ENCODE results near the gene KLHL40.

KLHL40 gene

GRCh38 chr3:42670670-42671069 lies 14.7 kb upstream of the KLHL40 start:
- DNase-seq: no peak

- no peak for DNase-seq
Measured at GRCh38 chr3:42672515-42672914, 12.8 kb upstream of the KLHL40 start.

GRCh38 chr3:42673082-42673481 lies 12.3 kb upstream of the KLHL40 start:
- DNase-seq: no peak

- DNase-seq: no peak
Measured at GRCh38 chr3:42674146-42674545, 11.2 kb upstream of the KLHL40 start.

GRCh38 chr3:42675909-42676308 lies 9.4 kb upstream of the KLHL40 start:
- no peak for DNase-seq

- no peak for DNase-seq
Measured at GRCh38 chr3:42678447-42678846, 6.9 kb upstream of the KLHL40 start.

GRCh38 chr3:42680271-42680670 lies 5.1 kb upstream of the KLHL40 start:
- no peak for DNase-seq

GRCh38 chr3:42680806-42681205 lies 4.5 kb upstream of the KLHL40 start:
- no peak for DNase-seq

- DNase-seq: no peak
Measured at GRCh38 chr3:42681361-42682038, 3.8 kb upstream of the KLHL40 start.

GRCh38 chr3:42682301-42683070 lies 2.9 kb upstream of the KLHL40 start:
- DNase-seq: no peak

- no peak for DNase-seq
Measured at GRCh38 chr3:42683875-42684598, 1.3 kb upstream of the KLHL40 start.

- no peak for DNase-seq
Measured at GRCh38 chr3:42684632-42685362, 540 bp upstream of the KLHL40 start.

GRCh38 chr3:42685891-42686820 lies 819 bp downstream of the KLHL40 start:
- DNase-seq: no peak

- no peak for DNase-seq
Measured at GRCh38 chr3:42686832-42687650, 1.7 kb downstream of the KLHL40 start.

- no peak for DNase-seq
Measured at GRCh38 chr3:42688016-42688415, 2.7 kb downstream of the KLHL40 start.

GRCh38 chr3:42688487-42689420 lies 3.4 kb downstream of the KLHL40 start:
- DNase-seq: no peak

- DNase-seq: no peak
Measured at GRCh38 chr3:42689421-42690014, 4.2 kb downstream of the KLHL40 start.

- DNase-seq: no peak
Measured at GRCh38 chr3:42690191-42690590, 4.9 kb downstream of the KLHL40 start.
